HG02885 (cell line): Measurements from ENCODE around the gene CDH20.
A peak's percentile ranks its signal among the peaks of the same experiment; 100 is the strongest.

Experiments used
- ATAC-seq: cut with Tn5 transposase; IDR thresholded peaks from one replicate; pipeline ENCODE4 v1.9.1; 2021; ENCODE audit warnings: mild to moderate bottlenecking; ENCODE audit not compliant: unreplicated experiment, poor library complexity

Gene CDH20

DNA sequence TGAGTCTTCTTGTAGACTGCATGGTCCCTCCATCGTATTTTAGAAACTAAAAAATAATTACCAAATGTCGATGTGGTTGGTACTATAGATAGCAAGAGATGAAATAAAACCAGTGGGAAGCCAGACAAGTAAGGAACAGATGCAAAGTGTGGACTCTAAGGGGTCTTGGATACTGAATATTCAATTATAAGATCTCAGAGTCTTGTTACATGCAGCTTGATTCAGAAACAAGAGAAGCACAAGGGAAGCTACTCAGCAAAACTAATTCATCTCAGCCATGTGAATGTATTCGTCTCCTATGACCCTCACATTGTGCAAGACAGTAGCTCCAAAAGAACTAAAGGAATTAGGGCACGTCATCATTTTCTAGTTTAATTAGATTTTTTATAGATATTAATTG is 80.9 kb downstream of the CDH20 start:
- ATAC-seq: no peak

DNA sequence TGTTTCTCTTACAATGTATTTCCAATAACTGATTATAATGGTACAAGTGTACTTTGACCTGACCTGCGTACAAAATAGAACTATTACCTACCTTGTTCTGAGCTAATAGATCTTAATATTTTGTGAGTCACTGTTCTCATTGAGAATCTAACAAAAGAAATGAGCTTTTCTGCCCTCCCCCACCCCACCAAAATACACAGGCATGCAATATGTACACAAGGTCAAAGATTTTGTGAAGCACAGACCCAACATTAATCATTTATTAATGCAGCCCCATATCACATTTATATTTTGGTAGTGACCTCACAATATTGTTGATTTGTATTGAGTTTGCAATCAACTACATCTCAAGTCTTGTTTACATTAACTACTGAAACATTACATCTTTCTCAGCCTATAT is 86.5 kb downstream of the CDH20 start:
- no peak for ATAC-seq

DNA sequence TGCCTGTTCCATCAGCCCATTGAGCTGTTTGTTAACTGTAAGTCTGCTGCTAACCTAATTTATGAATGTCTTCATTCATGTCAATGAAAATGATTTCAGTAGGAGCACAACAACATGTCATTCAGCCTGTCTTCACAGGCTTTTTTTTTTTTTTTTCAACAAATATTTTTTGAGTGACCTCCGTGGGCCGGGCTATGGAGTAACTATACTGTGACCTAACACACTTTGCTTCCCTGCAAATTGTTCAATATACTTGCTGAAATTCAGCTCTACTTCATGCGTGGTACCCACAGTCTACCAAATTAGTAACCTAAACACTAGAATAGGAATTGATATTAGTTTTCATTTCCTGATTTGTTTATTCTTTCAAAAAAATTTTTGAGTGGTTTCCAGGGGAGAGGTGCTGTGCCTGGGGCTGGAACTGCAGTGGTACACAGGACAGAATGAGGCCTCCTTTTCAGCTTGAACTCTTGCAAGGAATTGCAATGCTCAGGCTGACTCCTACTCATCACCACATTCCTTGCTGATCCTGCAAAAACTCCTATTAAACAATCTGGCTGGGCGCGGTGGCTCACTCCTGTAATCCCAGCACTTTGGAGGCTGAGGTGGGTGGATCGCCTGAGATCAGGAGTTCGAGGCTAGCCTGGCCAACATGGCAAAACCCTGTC is 87.1 kb downstream of the CDH20 start:
- ATAC-seq: no peak

DNA sequence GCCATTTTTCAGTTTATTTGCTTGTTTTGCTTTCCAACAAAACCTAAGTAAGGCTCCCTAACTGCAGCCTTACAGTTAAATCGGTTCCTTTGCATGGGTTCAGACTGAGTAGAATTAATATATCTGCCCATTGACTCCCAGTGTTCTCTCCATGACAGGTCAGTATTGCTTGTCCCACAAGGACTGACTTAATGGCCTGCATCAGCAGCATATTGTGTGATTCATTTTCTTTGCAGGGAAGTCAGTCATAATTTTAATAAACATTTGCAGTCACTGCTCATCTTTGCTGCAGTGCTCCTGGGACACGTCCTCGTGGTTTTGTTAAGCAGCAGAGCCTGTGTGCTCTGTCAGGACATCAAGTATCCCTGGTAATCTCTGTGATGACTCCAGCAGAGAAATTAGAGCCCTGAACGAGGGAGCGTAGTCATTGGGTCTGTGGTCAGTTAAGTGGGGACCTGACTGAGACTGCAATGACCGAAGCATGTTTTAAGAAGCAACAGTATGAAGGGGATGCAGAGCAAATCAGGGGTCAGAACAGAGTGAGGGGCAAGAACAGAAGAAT is 93.3 kb downstream of the CDH20 start:
- ATAC-seq: no peak

DNA sequence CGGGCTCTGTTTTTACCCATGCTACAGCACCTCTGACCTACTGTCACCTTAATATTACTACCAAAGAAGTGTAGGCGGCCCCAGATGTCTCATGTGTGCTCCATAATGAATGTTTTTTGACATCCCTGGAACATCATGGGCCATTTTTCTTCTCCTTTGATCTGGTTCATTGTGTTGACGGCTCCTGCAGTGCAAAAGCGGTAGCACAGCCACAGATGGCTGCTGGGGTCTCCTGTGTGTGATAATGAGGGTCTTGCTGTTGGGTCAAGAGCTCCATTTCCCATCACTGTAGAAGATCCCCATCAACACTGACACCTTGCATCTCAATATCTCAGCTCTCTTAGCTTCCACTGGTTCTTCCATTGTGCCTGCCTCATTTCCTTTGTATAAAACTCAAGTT is 95.0 kb downstream of the CDH20 start:
- no peak for ATAC-seq

DNA sequence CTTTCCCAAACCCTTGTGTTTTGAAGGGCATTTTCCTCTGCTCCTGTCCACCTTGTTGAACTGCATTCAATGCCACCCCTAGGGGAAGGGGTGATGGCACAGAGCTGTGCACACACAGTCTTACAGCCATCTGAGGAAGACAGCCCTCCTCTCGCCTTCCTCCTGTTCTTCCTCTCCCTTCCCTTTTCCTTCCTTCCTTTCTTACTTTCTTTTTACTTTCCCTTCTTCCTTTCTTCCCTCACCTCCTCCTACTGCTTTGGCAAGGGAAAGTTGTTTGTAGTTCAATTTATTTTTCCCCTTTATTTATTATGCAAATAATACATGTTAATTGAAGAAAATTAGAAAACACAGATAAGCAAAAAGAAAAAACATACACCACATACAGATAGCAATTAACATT is 99.4 kb downstream of the CDH20 start:
- ATAC-seq: no peak

DNA sequence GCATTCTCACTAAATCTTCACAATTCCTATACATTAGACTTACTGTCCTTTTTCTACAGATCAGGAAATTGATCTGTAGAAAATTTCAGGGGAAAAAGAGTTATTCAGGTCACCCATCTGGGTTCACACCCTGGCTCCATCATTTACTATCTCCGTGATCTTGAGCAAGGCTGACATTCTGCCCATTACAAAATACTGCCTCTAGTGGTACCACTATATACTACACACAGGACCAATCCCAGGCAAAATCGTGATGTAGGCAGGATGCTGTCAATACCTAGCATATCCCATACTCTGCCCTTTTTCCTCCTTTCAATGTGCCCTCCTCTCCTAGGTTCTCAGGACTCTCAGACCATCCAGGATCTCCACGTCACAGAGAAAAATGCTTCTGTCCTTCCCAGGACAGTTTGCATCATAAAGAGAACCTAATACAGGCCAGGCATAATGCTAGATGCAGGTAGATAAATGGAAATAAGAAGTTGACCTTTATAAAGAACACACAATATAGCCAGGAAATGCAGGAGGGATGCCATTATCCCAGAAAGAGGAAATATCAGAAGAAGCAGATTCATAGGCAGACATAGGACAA is 101.9 kb downstream of the CDH20 start:
- ATAC-seq: peak; percentile 93

DNA sequence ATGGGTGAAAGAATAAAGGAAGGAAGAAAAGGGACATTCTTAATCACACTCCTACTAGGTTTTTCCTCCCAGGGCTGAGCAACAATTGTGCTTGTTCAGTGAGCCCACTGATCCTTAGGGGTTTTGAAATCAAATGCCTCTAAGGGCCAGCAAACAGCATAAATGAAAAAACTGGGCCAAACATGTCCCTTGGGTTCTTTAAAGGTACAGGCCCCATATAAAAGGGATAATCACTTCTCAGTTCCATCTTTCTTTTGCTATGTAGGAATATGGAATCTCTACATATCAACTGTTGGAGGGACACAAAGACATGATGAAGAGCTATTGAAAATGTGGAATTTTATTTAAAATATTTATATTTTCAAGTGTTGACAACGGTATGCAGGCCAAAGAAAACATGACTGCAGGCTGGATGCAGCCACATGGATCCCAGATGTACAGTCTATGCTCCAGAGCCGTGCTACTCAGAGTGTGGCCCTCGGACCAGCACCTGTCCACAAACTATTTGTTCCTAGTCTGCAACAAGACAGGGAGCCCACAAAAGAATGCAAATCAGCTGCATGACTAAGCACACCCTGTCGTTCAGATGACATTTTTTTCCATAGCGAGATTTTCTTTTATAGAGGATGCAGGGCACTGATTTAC is 110.0 kb downstream of the CDH20 start:
- ATAC-seq: no peak

DNA sequence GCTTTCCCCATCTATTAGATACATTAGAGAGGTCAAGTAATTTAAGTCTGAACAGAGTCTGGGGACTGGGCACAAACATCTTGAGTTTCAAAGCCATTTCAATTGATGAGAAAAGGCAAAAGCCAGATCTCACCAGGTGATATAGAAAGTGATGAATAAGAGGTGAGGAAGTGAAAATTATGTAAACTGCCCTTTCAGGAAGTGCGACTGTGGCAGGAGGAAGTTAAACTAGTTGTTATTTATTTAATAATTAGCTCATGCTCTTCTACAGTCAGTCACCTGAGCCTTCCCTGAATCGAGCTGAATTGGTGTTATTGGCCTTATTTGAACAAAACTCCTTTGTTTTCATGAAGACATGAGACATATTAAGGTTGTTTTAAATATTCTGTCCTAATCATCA is 115.1 kb downstream of the CDH20 start:
- ATAC-seq: peak; percentile 74

DNA sequence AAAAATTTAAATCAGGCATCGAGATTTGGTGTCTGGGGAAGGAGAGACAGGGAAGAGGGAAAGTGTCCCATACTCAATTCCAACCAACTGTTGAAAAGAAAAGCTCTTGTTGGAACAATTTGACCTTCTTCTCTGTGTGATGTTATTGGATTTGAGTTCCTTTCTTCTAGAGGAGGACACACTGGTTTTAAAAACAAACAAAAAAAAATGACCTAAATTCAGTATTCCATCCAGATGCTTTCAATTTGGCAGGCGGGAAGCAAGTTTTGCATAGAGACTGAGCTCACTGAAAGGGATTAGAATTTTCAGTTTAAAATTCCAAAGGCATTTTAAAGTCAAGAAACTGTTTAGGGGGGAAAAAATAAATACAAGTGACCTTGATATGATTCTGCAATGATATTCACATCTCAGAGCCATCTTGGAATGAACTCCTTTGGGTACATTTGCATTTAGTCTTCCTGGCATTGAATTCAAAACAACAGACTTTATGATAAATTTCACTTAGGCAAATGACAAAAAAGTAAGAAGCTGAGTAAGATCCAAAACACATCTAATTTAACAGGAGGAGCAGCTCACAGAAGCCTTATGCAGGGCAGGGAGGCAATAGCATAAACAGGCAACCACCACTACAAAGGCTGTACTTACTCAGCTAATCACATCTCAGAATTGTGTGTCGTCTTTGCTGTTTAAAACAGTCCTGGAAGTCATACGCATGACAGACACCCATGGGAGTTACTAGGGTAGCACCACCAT is 126.8 kb downstream of the CDH20 start:
- ATAC-seq: no peak

DNA sequence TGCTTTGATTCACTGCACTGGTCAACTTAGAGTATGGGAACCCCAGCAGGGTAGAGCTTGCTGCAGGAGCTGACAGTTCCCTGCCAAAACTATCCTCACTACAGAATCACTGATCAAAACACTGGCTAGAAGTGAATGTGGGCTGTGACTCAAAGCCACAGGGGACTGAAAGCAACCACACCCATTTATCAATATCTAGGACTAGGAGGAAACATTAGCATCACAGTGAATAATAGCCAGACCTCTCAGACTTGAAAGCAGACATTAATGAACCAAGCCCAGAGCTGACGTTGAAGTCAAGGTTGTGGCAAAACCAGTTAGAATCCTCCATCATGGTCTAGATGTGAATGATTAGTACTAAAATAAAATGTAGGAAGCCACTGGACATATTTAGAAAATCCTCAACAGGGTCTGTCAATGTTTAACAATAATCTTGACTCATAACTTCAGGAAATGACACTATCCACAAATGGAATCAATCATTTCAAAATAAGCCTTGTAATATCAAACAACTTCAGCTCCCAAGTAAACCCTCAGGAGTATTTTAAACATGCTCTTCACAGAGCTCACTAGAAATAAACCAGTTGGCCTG is 131.4 kb downstream of the CDH20 start:
- ATAC-seq: no peak

DNA sequence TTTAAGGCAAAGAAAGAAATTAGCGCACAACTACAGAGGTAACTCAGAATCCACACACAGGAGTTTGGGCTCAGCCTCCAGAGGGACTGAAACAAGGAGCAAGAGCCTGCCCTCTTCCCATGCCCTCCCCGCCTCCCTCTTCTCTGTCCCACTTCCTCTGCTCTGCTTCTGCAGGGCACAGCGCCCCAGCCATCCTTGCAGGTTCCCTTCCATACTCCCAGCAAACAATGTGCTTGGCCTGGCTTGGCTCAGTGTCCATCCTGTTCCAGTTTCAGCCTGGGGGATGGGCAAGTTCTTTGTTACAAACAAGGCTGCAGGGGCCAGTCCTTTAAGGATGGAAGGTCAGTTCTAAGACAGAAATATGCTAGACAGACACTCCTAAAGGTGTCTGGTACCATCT is 133.5 kb downstream of the CDH20 start:
- ATAC-seq: no peak

DNA sequence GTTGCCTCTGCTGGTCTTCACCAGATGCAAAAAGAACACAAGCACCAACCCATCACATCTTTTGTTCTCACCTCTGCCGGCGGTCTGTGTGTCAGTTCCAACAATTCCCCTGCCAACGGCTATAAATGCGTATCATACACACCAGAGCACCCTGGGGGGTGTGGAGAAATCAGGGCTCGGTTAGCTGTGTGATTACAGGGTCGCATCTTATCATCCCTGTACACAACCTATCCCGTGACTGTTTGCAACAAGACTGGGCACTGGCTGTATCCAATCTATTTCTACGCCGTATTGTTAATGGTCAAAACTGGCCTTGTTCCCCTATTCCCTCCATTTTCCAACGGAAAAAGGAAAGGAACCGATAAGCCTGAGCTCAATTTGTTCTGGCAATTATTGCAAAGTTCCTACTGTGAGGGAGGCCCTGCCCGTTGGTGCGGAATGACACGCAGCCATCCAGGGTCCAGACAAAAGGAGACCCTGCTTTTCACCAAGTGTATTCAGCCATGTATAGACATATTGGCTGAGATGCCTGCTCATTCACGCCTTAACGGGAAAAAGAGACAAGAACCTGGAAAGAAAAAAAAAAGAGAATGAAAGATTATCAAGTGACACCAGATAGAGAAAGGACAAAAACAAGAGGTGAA is 136.9 kb downstream of the CDH20 start:
- no peak for ATAC-seq

DNA sequence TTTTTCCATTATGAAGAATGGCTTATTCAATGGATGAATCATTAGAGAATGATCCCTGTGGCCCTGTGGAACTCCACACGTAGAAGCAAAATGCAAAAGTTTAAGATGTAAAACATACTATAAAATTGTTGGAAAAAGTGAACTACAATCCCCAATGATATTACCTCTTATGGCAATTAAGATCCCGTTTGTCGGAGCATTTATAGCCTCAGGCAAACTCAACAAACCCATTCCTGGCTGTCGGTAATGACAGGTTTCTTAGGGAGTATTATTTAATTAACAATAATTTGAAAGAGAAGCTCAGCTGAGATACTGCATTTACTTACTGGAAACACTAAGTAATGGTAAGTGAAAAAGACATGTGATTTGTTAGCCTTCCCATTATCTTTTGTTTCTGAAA is 138.3 kb downstream of the CDH20 start:
- no peak for ATAC-seq

DNA sequence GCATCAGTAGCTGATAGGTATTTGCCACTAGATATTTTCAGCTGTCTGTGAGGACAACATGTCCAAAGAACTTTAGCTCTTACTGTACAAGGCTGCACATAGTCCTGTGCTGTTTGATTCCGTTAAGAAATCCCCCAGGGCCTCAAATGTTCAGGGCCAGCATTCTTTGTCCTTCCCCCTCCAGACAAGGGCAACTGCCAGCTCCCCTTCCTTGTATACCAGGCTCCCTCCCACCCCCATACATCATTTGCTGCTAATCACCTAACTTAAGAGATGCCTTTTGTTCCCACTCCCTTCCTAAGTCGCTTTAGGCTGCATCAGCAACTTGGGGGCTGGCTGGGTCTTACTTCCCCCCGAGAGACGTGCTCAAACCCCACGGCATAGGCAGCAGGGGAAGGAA is 138.7 kb downstream of the CDH20 start:
- no peak for ATAC-seq

DNA sequence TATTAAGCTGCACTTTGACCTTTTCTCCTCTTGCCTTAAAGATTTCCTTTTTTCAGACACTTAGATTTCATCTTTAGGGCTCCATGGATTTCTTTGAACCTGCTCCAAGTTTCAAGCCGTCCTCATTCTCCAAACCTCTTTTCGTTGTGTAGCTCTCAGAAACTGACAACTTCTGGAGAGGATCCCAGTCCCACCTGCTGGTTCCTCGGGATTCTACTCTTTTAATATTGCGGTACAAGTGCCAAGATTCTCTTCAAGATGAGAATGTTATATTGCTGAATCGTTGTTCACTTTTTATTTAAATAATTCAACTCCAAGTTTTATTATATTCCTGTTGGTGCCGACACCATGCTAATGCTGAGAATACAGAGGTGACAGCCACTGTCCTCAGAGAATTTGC is 141.1 kb downstream of the CDH20 start:
- no peak for ATAC-seq

DNA sequence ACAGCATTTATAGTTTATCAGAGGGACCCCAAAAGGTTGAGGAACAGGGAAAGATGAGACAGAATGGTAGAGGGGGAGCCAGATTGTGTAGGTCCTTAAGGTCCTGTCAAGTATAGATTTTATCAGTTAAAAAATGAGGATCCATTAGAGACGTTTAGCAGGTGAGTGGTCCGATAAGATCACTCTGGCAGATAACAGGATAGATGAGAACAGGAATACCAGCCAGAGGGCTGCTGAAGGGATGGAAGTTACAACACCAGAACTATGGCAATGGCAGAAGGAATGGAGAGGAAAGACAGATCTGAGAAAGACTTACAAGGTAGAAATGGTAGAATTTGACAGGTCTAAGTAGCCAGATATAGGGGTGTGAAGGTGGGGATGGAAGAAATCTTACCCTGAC is 141.7 kb downstream of the CDH20 start:
- no peak for ATAC-seq

DNA sequence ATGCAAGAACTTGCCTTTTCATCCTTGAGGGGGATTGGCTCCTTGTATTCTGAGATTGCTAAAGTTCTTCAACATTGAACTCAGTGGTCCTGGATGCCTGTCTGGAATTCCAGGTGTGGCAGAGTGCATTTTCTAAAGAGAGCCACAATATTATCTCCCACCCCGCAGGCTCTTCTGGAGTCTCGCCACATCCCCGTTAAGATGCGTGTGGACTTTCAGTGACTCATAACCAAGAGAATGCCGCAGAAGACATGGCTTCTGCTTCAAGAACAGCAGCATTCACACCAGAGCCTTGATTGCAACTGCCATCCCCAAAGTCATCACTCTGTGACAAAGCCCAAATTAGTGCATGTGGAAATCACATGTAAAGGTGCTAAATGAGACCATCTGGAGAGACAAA is 142.7 kb downstream of the CDH20 start:
- no peak for ATAC-seq

DNA sequence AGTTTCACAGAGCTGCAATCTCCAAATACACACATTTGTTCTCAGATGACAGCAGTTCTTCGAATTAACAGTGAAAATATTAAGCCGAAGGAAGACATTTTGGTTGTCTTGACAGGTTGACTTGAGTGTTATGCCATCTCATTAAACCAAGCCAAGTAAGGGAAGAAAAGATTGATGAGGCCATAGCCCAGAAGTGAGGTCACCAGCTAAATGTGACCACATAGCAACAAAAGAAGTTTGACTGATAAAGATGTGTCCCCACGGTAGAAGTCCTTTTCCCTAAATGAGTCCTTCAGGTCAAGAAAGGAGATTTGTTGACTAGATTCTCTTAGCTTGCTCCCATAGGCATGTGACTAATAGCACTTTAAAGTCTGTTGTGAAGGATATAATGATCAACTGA is 156.1 kb downstream of the CDH20 start:
- ATAC-seq: no peak

DNA sequence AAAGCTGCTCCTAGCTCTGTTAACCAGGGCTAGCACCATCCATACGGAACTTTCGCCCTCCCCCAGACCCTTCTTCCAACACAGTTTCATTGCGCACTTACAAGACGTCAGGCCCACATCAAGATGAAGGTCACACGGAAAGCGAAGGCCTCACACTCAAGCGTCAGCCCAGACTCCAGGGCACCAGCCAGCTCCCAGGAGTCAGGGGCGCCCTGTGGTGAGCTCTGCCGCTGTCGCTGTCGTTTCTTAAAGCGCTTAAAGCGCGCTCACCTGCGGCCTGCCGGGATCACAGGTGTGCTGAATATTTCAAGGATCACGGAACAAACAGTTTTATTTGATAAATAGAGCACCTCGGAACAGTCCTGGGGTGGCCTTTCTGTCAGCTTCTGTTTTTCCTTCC is 163.1 kb downstream of the CDH20 start:
- no peak for ATAC-seq
